BLaER1 treated with 17β-estradiol and CSF1 and Interleukin-3, amounts not matched to agents 10 nM and 100 nM (cell line): Measurements from ENCODE around the gene DHRS9.

ENCODE experiments used
- H3K27ac ChIP-seq, 11 experiments: shearing (Covaris generic); formaldehyde crosslinking; 2 replicates each; pipeline ENCODE4 v1.8.1; 2022
- H3K27me3 ChIP-seq, 11 experiments: shearing (Covaris generic); formaldehyde crosslinking; 2 replicates each; pipeline ENCODE4 v1.8.1; 2022
- H3K36me3 ChIP-seq, 11 experiments: shearing (Covaris generic); formaldehyde crosslinking; 2 replicates each; pipeline ENCODE4 v1.8.1; 2022
- H3K4me1 ChIP-seq, 10 experiments: shearing (Covaris generic); formaldehyde crosslinking; 2 replicates each; pipeline ENCODE4 v1.8.1; 2022
- H3K4me2 ChIP-seq, 11 experiments: shearing (Covaris generic); formaldehyde crosslinking; 2 replicates each; pipeline ENCODE4 v1.8.1; 2022
- H3K4me3 ChIP-seq, 10 experiments: shearing (Covaris generic); formaldehyde crosslinking; 2 replicates each; pipeline ENCODE4 v1.8.1; 2022
- H3K9ac ChIP-seq, 11 experiments: shearing (Covaris generic); formaldehyde crosslinking; 2 replicates each; pipeline ENCODE4 v1.8.1; 2022
- H3K9me3 ChIP-seq, 11 experiments: shearing (Covaris generic); formaldehyde crosslinking; replicated peaks in 1 of 11; 2 replicates each; pipeline ENCODE4 v1.8.1; 2022
- H4K20me1 ChIP-seq, 11 experiments: shearing (Covaris generic); formaldehyde crosslinking; 2 replicates each; pipeline ENCODE4 v1.8.1; 2022
- Cebpa-rat ChIP-seq, 11 experiments: shearing (Covaris generic); IDR thresholded peaks; 2 replicates each; pipeline ENCODE4 v1.8.1; 2022

DHRS9 gene

GRCh38 chr2:169069341-169069740, at the start of gene DHRS9:
Gene DHRS9, plus strand, starts transcription at chr2:169069563. Its CDS starts 12,019 bp downstream, at chr2:169081582.
- H3K4me3 ChIP-seq = peak within 1 kb of the TSS in 6 of 10 experiments; percentile 30 to 67 (median 54); a peak in 11 of 20 replicates
- peak within 1 kb of the TSS in 9 of 11 experiments; percentile 33 to 90 (median 85); a peak in 16 of 22 replicates for H3K9ac ChIP-seq
- H3K9me3 ChIP-seq = peaks cover 0 to 23% (median 10%) of the 10 kb centered on the region in 11 experiments; a peak in 14 of 22 replicates
- H4K20me1 ChIP-seq = no peaks in the 10 kb centered on the region
- peak within 1 kb of the TSS in 9 of 11 experiments; percentile 14 to 90 (median 80); a peak in 16 of 22 replicates for H3K4me2 ChIP-seq
- H3K4me1 ChIP-seq = peaks cover 41 to 83% (median 78%) of the 10 kb centered on the region in 10 experiments
- 0 out of 22 replicates have a peak, but pooled peaks of 1 of the 11 experiments have one; percentile 25 for TF ChIP-seq Cebpa-rat (IDR thresholded peaks at IDR 0.05)
- peaks cover 0 to 7% (median 0%) of the 10 kb centered on the region in 11 experiments; a peak in 2 of 22 replicates for H3K36me3 ChIP-seq
- peak within 1 kb of the TSS; percentile 95 to 100 (median 98); a peak in 21 of 22 replicates for H3K27ac ChIP-seq
- no peaks in the 10 kb centered on the region for H3K27me3 ChIP-seq

GRCh38 chr2:169023161-169023560, 46.2 kb upstream of the DHRS9 start:
- no peaks in the 10 kb centered on the region; a peak in 1 of 22 replicates for H3K9me3 ChIP-seq
- no peaks in the 10 kb centered on the region for H3K36me3 ChIP-seq
- TF ChIP-seq Cebpa-rat (IDR thresholded peaks at IDR 0.05) = no peak
- no peak overlapping the region for H3K27ac ChIP-seq
- no peak overlapping the region for H3K4me3 ChIP-seq
- H3K27me3 ChIP-seq = no peaks in the 10 kb centered on the region
- H3K4me1 ChIP-seq = no peaks in the 10 kb centered on the region; a peak in 1 of 20 replicates
- H3K9ac ChIP-seq = no peak overlapping the region
- H4K20me1 ChIP-seq = no peaks in the 10 kb centered on the region
- H3K4me2 ChIP-seq = no peak overlapping the region

GRCh38 chr2:169026056-169026455, 43.3 kb upstream of the DHRS9 start:
- H3K27ac ChIP-seq = no peak overlapping the region
- H3K4me1 ChIP-seq = no peaks in the 10 kb centered on the region; a peak in 1 of 20 replicates
- TF ChIP-seq Cebpa-rat (IDR thresholded peaks at IDR 0.05) = no peak
- no peak overlapping the region for H3K4me2 ChIP-seq
- H3K9ac ChIP-seq = no peak overlapping the region
- H3K27me3 ChIP-seq = no peaks in the 10 kb centered on the region; a peak in 1 of 22 replicates
- H4K20me1 ChIP-seq = no peaks in the 10 kb centered on the region
- H3K9me3 ChIP-seq = no peaks in the 10 kb centered on the region
- no peaks in the 10 kb centered on the region for H3K36me3 ChIP-seq
- no peak overlapping the region for H3K4me3 ChIP-seq

GRCh38 chr2:169027234-169027633, 42.1 kb upstream of the DHRS9 start:
- H3K36me3 ChIP-seq = no peaks in the 10 kb centered on the region
- no peak for TF ChIP-seq Cebpa-rat (IDR thresholded peaks at IDR 0.05)
- H3K4me2 ChIP-seq = no peak overlapping the region
- H3K27ac ChIP-seq = no peak overlapping the region
- H3K9ac ChIP-seq = no peak overlapping the region
- H4K20me1 ChIP-seq = no peaks in the 10 kb centered on the region
- H3K9me3 ChIP-seq = no peaks in the 10 kb centered on the region; a peak in 1 of 22 replicates
- H3K4me1 ChIP-seq = no peaks in the 10 kb centered on the region; a peak in 1 of 20 replicates
- H3K27me3 ChIP-seq = no peaks in the 10 kb centered on the region; a peak in 1 of 22 replicates
- H3K4me3 ChIP-seq = no peak overlapping the region

GRCh38 chr2:169029341-169029740, 40.0 kb upstream of the DHRS9 start:
- Histone ChIP-seq H3K4me2 (no peak overlapping the region), H3K27me3 (no peaks in the 10 kb centered on the region; a peak in 1 of 22 replicates), H3K4me3 (no peak overlapping the region), H3K36me3 (no peaks in the 10 kb centered on the region), H4K20me1 (no peaks in the 10 kb centered on the region), H3K9me3 (peaks cover 0 to 14% (median 0%) of the 10 kb centered on the region in 11 experiments; a peak in 4 of 22 replicates), H3K27ac (no peak overlapping the region), H3K9ac (no peak overlapping the region), H3K4me1 (no peaks in the 10 kb centered on the region; a peak in 1 of 20 replicates)
- TF ChIP-seq Cebpa-rat (IDR thresholded peaks at IDR 0.05) = no peak

GRCh38 chr2:169031202-169031601, 38.2 kb upstream of the DHRS9 start, which contains the start of gene ABCB11:
Gene ABCB11, minus strand, starts transcription at chr2:169031324. Its CDS starts 13,199 bp downstream, at chr2:169018125.
- H3K27ac ChIP-seq = no peak within 1 kb of the TSS
- no peak within 1 kb of the TSS for H3K4me3 ChIP-seq
- TF ChIP-seq Cebpa-rat (IDR thresholded peaks at IDR 0.05) = no peak
- H3K36me3 ChIP-seq = no peaks in the 10 kb centered on the region
- no peak within 1 kb of the TSS for H3K9ac ChIP-seq
- H3K4me1 ChIP-seq = peaks cover 0 to 4% (median 0%) of the 10 kb centered on the region in 10 experiments; a peak in 3 of 20 replicates
- H3K4me2 ChIP-seq = no peak within 1 kb of the TSS
- no peaks in the 10 kb centered on the region for H4K20me1 ChIP-seq
- no peaks in the 10 kb centered on the region; a peak in 1 of 22 replicates for H3K27me3 ChIP-seq
- H3K9me3 ChIP-seq = peaks cover 0 to 14% (median 0%) of the 10 kb centered on the region in 11 experiments; a peak in 4 of 22 replicates

GRCh38 chr2:169034256-169034655, 35.1 kb upstream of the DHRS9 start:
- TF ChIP-seq Cebpa-rat (IDR thresholded peaks at IDR 0.05) = no peak
- peaks cover 0 to 14% (median 0%) of the 10 kb centered on the region in 11 experiments; a peak in 4 of 22 replicates for H3K9me3 ChIP-seq
- no peak overlapping the region for H3K27ac ChIP-seq
- H3K4me1 ChIP-seq = peaks cover 0 to 33% (median 12%) of the 10 kb centered on the region in 10 experiments; a peak in 13 of 20 replicates
- H3K4me3 ChIP-seq = no peak overlapping the region
- H3K9ac ChIP-seq = no peak overlapping the region
- no peaks in the 10 kb centered on the region; a peak in 1 of 22 replicates for H3K27me3 ChIP-seq
- no peaks in the 10 kb centered on the region for H3K36me3 ChIP-seq
- no peaks in the 10 kb centered on the region for H4K20me1 ChIP-seq
- H3K4me2 ChIP-seq = no peak overlapping the region

GRCh38 chr2:169034984-169035544, 34.3 kb upstream of the DHRS9 start:
- Histone ChIP-seq H4K20me1 (no peaks in the 10 kb centered on the region), H3K4me1 (peaks cover 7 to 41% (median 20%) of the 10 kb centered on the region in 10 experiments; a peak in 18 of 20 replicates), H3K4me2 (no peak overlapping the region), H3K9me3 (peaks cover 0 to 14% (median 0%) of the 10 kb centered on the region in 11 experiments; a peak in 4 of 22 replicates), H3K9ac (no peak overlapping the region), H3K27me3 (no peaks in the 10 kb centered on the region; a peak in 1 of 22 replicates), H3K27ac (no peak overlapping the region), H3K36me3 (no peaks in the 10 kb centered on the region), H3K4me3 (no peak overlapping the region)
- no peak for TF ChIP-seq Cebpa-rat (IDR thresholded peaks at IDR 0.05)

- no peaks in the 10 kb centered on the region for H3K36me3 ChIP-seq
- no peaks in the 10 kb centered on the region for H4K20me1 ChIP-seq
- no peak overlapping the region for H3K4me3 ChIP-seq
- H3K9me3 ChIP-seq = peaks cover 0 to 14% (median 0%) of the 10 kb centered on the region in 11 experiments; a peak in 4 of 22 replicates
- no peaks in the 10 kb centered on the region for H3K27me3 ChIP-seq
- no peak for TF ChIP-seq Cebpa-rat (IDR thresholded peaks at IDR 0.05)
- H3K9ac ChIP-seq = no peak overlapping the region
- no peak overlapping the region; a peak in 1 of 22 replicates for H3K4me2 ChIP-seq
- H3K4me1 ChIP-seq = peaks cover 13 to 49% (median 27%) of the 10 kb centered on the region in 10 experiments
- H3K27ac ChIP-seq = no peak overlapping the region
Observed at GRCh38 chr2:169035887-169036286, 33.5 kb upstream of the DHRS9 start.
